C4-2B (cell line): ENCODE results near the gene NMNAT2.

Experiments
- CTCF ChIP-seq: fragments of 450-650 bp; conservative IDR thresholded peaks from 2 replicates; pipeline ENCODE4 v1.5.1; 2017; ENCODE audit warnings: mild to moderate bottlenecking
- ZFX ChIP-seq: fragments of 450-650 bp; IDR thresholded peaks from 2 replicates; pipeline ENCODE4 v1.6.1; 2017

- TF ChIP-seq CTCF (no peak), ZFX (no peak)
Measured at GRCh38 chr1:183385340-183386144, 32.6 kb downstream of the NMNAT2 start.
